Spleen (tissue), 7 donors: ENCODE data around the gene CNIH3.
"Not testable (repeated sequence)": the region's sequence is repeated elsewhere in the genome, so short reads cannot be mapped to it uniquely, and the experiment has no call there.

Experiments
- POLR2AphosphoS5 ChIP-seq, 3 donors: sonication (generic); formaldehyde crosslinking; IDR thresholded peaks; one replicate each; pipeline ENCODE4 v1.5.1; 2017; ENCODE audit warnings: antibody characterized with exemption in 3 of 3
- TF ChIP-seq, protein P1 (sequence below), 11 experiments: fragments of 200-600 bp in 7 of 11; fragments of 450-650 bp in 4 of 11; sonication (generic) in 4 of 11; IDR thresholded peaks in 8 of 11; conservative IDR thresholded peaks in 3 of 11; 1 replicate in 7 of 11; 2 replicates in 4 of 11; pipeline versions ENCODE4 v1.4.0 to v1.8.0; 2016 to 2021; ENCODE audit warnings: antibody characterized with exemption in 11 of 11, inconsistent platforms in 4 of 11, mild to moderate bottlenecking in 1 of 11
- donor health status: DM: no; HTN: no; CAD: no; lungs with moderate emphysema.
- donor health status: DM: no; HTN: no; CAD: no.
- donor health status: DM: no; HTN: no; CAD: no.

DNA sequence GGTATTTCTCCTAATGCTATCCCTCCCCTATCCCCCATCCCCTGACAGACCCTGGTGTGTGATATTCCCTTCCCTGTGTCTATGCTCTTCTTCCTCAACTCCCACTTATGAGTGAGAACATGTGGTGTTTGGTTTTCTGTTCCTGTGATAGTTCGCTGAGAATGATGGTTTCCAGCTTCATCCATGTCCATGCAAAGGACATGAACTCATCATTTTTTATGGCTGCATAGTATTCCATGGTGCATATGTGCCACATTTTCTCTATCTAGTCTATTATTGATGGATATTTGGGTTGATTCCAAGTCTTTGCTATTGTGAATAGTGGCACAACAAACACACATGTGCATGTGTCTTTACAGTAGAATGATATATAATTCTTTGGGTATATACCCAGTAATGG is 49.6 kb upstream of the CNIH3 start:
- not testable (repeated sequence) for TF ChIP-seq POLR2AphosphoS5 (IDR thresholded peaks at IDR 0.05)
- TF ChIP-seq, protein P1, sequence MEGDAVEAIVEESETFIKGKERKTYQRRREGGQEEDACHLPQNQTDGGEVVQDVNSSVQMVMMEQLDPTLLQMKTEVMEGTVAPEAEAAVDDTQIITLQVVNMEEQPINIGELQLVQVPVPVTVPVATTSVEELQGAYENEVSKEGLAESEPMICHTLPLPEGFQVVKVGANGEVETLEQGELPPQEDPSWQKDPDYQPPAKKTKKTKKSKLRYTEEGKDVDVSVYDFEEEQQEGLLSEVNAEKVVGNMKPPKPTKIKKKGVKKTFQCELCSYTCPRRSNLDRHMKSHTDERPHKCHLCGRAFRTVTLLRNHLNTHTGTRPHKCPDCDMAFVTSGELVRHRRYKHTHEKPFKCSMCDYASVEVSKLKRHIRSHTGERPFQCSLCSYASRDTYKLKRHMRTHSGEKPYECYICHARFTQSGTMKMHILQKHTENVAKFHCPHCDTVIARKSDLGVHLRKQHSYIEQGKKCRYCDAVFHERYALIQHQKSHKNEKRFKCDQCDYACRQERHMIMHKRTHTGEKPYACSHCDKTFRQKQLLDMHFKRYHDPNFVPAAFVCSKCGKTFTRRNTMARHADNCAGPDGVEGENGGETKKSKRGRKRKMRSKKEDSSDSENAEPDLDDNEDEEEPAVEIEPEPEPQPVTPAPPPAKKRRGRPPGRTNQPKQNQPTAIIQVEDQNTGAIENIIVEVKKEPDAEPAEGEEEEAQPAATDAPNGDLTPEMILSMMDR (IDR thresholded peaks at IDR 0.05 in 8 of 11, conservative IDR thresholded peaks at IDR 0.05 in 3 of 11) = not testable (repeated sequence)
